Progenitor cell of endocrine pancreas (in vitro differentiated cells): ENCODE measurements around the gene LAMA2. TPM values are rescaled to one million over a fixed set of nuclear protein-coding genes. Genes with fewer than 3 reads are reported as not detected.

Experiments
- DNase-seq: peaks from one replicate; pipeline ENCODE4 v3.0.0; 2021; ENCODE audit warnings: low spot score; ENCODE audit not compliant: unreplicated experiment
- H3K27ac Mint-ChIP-seq: 2 replicates; pipeline ENCODE4 v1.8.0; 2021; ENCODE audit warnings: mild to moderate bottlenecking, moderate library complexity, mixed read lengths
- H3K27me3 Mint-ChIP-seq: 2 replicates; pipeline ENCODE4 v1.8.0; 2021; ENCODE audit warnings: mixed read lengths
- H3K36me3 Mint-ChIP-seq: 2 replicates; pipeline ENCODE4 v1.8.0; 2022; ENCODE audit warnings: mixed read lengths; ENCODE audit not compliant: insufficient read depth
- H3K4me1 Mint-ChIP-seq: 2 replicates; pipeline ENCODE4 v1.8.0; 2021; ENCODE audit warnings: low read depth, mixed read lengths
- H3K4me3 Mint-ChIP-seq: 2 replicates; pipeline ENCODE4 v1.8.0; 2021; ENCODE audit warnings: low read depth, mild to moderate bottlenecking, moderate library complexity, mixed read lengths
- H3K9me3 Mint-ChIP-seq: 2 replicates; pipeline ENCODE4 v1.8.0; 2021; ENCODE audit warnings: low read depth, mixed read lengths
- CTCF ChIP-seq: fragments of 200-600 bp; sonication (generic); IDR thresholded peaks from one replicate; pipeline ENCODE4 v1.5.0; 2021; ENCODE audit warnings: antibody characterized with exemption, mild to moderate bottlenecking; ENCODE audit not compliant: unreplicated experiment
- total RNA-seq: library from RNA; stranded (reverse); gene quantifications from 2 replicates; pipeline ENCODE4 v1.2.1, GENCODE V29; 2021

LAMA2 gene
- total RNA-seq, 1 donor from 2014 or later = 0.22 TPM

- H3K27me3 Mint-ChIP-seq = peaks cover 3% of the 10 kb centered on the region
- no peaks in the 10 kb centered on the region for H3K9me3 Mint-ChIP-seq
- DNase-seq = no peak
- no peaks in the 10 kb centered on the region for H3K36me3 Mint-ChIP-seq
- no peak for TF ChIP-seq CTCF
- H3K27ac Mint-ChIP-seq = no peak overlapping the region
- peaks cover 2% of the 10 kb centered on the region for H3K4me1 Mint-ChIP-seq
- H3K4me3 Mint-ChIP-seq = no peak overlapping the region
Measured at GRCh38 chr6:128963561-128963960, 80.6 kb downstream of the LAMA2 start.

- H3K27ac Mint-ChIP-seq = no peak overlapping the region
- H3K4me1 Mint-ChIP-seq = peaks cover 2% of the 10 kb centered on the region
- H3K36me3 Mint-ChIP-seq = no peaks in the 10 kb centered on the region
- no peak for TF ChIP-seq CTCF
- H3K9me3 Mint-ChIP-seq = no peaks in the 10 kb centered on the region
- no peak for DNase-seq
- H3K27me3 Mint-ChIP-seq = peaks cover 2% of the 10 kb centered on the region
- H3K4me3 Mint-ChIP-seq = no peak overlapping the region
Measured at GRCh38 chr6:128964233-128964755, 81.4 kb downstream of the LAMA2 start.

GRCh38 chr6:128964771-128965170 is 81.8 kb downstream of the LAMA2 start:
- peaks cover 2% of the 10 kb centered on the region for H3K4me1 Mint-ChIP-seq
- no peak for DNase-seq
- H3K36me3 Mint-ChIP-seq = no peaks in the 10 kb centered on the region
- TF ChIP-seq CTCF = no peak
- H3K27ac Mint-ChIP-seq = no peak overlapping the region
- no peaks in the 10 kb centered on the region for H3K9me3 Mint-ChIP-seq
- no peak overlapping the region for H3K4me3 Mint-ChIP-seq
- H3K27me3 Mint-ChIP-seq = no peaks in the 10 kb centered on the region

GRCh38 chr6:128966934-128967333 is 84.0 kb downstream of the LAMA2 start:
- no peak for DNase-seq
- Mint-ChIP-seq H3K36me3 (no peaks in the 10 kb centered on the region), H3K4me3 (no peak overlapping the region), H3K27ac (no peak overlapping the region), H3K27me3 (peaks cover 3% of the 10 kb centered on the region), H3K4me1 (peaks cover 2% of the 10 kb centered on the region), H3K9me3 (no peaks in the 10 kb centered on the region)
- TF ChIP-seq CTCF = no peak

GRCh38 chr6:128979071-128979470 is 96.1 kb downstream of the LAMA2 start:
- Mint-ChIP-seq H3K9me3 (no peaks in the 10 kb centered on the region), H3K4me1 (peaks cover 2% of the 10 kb centered on the region), H3K4me3 (no peak overlapping the region), H3K27me3 (no peaks in the 10 kb centered on the region), H3K36me3 (no peaks in the 10 kb centered on the region), H3K27ac (no peak overlapping the region)
- DNase-seq = no peak
- no peak for TF ChIP-seq CTCF
